Measurements from ENCODE around the gene KAT8. TPM values are rescaled to one million over a fixed set of nuclear protein-coding genes. Genes with fewer than 3 reads are reported as not detected.

KAT8 gene
- total and polyA plus RNA-seq, 2 of the 13 experiments (the other 11 are each of a cell fraction or from before 2014, with no cell fraction given): 79.0 to 84.2 TPM

DNA sequence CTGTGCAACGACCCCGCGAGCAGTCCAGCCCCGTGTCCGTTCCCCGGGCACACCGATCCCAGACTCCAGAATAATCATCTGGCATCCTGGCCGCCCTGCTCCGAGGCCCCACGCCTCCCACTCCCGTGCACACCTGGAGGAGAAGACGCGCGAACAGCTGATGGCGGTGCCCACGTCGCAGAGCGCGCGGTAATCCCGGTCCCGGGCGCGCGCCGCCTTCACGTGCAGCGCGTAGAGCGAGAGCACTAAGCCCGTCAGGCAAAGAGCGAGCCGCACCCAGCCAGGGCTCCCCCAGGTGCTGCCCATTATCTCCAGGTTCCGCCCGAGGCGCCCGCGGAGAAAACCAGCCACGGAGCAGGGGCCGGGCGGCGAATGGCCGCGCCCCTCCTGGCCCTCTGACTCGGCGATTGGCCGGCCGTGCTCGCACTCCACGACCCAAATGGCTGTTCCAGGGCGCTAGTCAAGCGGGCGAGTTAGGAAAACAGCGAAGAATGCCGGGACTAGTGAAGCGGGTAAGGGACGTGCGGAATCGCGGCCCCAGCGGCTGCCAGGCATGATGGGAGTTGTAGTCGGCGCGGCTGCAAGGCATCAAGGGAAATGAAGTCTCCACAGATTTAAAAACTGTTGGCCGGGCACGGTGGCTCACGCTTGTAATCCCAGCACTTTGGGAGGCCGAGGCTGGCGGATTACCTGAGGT lies 22.9 kb upstream of the KAT8 start, which contains the start of gene VKORC1 (continued):
- TF ChIP-seq, protein P1, sequence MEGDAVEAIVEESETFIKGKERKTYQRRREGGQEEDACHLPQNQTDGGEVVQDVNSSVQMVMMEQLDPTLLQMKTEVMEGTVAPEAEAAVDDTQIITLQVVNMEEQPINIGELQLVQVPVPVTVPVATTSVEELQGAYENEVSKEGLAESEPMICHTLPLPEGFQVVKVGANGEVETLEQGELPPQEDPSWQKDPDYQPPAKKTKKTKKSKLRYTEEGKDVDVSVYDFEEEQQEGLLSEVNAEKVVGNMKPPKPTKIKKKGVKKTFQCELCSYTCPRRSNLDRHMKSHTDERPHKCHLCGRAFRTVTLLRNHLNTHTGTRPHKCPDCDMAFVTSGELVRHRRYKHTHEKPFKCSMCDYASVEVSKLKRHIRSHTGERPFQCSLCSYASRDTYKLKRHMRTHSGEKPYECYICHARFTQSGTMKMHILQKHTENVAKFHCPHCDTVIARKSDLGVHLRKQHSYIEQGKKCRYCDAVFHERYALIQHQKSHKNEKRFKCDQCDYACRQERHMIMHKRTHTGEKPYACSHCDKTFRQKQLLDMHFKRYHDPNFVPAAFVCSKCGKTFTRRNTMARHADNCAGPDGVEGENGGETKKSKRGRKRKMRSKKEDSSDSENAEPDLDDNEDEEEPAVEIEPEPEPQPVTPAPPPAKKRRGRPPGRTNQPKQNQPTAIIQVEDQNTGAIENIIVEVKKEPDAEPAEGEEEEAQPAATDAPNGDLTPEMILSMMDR (CRISPR knock-in tag; IDR thresholded peaks at IDR 0.05): peak; percentile 44
- TF ChIP-seq HOXA3 (CRISPR knock-in tag; IDR thresholded peaks at IDR 0.05): peak; percentile 96
- TF ChIP-seq MXD4 (CRISPR knock-in tag; IDR thresholded peaks at IDR 0.05): peak; percentile 89
- TF ChIP-seq, protein P2, sequence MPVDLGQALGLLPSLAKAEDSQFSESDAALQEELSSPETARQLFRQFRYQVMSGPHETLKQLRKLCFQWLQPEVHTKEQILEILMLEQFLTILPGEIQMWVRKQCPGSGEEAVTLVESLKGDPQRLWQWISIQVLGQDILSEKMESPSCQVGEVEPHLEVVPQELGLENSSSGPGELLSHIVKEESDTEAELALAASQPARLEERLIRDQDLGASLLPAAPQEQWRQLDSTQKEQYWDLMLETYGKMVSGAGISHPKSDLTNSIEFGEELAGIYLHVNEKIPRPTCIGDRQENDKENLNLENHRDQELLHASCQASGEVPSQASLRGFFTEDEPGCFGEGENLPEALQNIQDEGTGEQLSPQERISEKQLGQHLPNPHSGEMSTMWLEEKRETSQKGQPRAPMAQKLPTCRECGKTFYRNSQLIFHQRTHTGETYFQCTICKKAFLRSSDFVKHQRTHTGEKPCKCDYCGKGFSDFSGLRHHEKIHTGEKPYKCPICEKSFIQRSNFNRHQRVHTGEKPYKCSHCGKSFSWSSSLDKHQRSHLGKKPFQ (CRISPR knock-in tag; IDR thresholded peaks at IDR 0.05; ENCODE audit: insufficient replicate concordance): peak; percentile 50
- peak; percentile 80 for TF ChIP-seq ZNF431 (CRISPR knock-in tag; IDR thresholded peaks at IDR 0.05; ENCODE audit: borderline replicate concordance, low read depth)
- TF ChIP-seq CBX5 (CRISPR knock-in tag; IDR thresholded peaks at IDR 0.05; ENCODE audit: borderline replicate concordance): peak; percentile 50; the same call in 1 of the 2 replicates
- TF ChIP-seq ZNF777 (CRISPR knock-in tag; IDR thresholded peaks at IDR 0.05): peak; percentile 59
- TF ChIP-seq ZNF776 (CRISPR knock-in tag; IDR thresholded peaks at IDR 0.05): peak; percentile 66; the same call in 1 of the 2 replicates
- TF ChIP-seq FOSL1 (CRISPR knock-in tag; IDR thresholded peaks at IDR 0.05; ENCODE audit: borderline replicate concordance): no peak
- peak; percentile 86; the same call in 1 of the 2 replicates for TF ChIP-seq NKX3-1 (CRISPR knock-in tag; IDR thresholded peaks at IDR 0.05)
- peak; percentile 54; the same call in 1 of the 2 replicates for TF ChIP-seq SMAD1 (CRISPR knock-in tag; IDR thresholded peaks at IDR 0.05; ENCODE audit: borderline replicate concordance, low read depth)
- peak; percentile 38; the same call in 1 of the 2 replicates for TF ChIP-seq ZNF615 (CRISPR knock-in tag; IDR thresholded peaks at IDR 0.05; ENCODE audit: borderline replicate concordance)
- TF ChIP-seq, protein P3, sequence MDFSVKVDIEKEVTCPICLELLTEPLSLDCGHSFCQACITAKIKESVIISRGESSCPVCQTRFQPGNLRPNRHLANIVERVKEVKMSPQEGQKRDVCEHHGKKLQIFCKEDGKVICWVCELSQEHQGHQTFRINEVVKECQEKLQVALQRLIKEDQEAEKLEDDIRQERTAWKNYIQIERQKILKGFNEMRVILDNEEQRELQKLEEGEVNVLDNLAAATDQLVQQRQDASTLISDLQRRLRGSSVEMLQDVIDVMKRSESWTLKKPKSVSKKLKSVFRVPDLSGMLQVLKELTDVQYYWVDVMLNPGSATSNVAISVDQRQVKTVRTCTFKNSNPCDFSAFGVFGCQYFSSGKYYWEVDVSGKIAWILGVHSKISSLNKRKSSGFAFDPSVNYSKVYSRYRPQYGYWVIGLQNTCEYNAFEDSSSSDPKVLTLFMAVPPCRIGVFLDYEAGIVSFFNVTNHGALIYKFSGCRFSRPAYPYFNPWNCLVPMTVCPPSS (IDR thresholded peaks at IDR 0.05): no peak
- TF ChIP-seq, protein P4, sequence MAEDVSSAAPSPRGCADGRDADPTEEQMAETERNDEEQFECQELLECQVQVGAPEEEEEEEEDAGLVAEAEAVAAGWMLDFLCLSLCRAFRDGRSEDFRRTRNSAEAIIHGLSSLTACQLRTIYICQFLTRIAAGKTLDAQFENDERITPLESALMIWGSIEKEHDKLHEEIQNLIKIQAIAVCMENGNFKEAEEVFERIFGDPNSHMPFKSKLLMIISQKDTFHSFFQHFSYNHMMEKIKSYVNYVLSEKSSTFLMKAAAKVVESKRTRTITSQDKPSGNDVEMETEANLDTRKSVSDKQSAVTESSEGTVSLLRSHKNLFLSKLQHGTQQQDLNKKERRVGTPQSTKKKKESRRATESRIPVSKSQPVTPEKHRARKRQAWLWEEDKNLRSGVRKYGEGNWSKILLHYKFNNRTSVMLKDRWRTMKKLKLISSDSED (CRISPR knock-in tag; IDR thresholded peaks at IDR 0.05): 0 out of 2 replicates have a peak, but pooled peaks have one; percentile 78
- no peak for TF ChIP-seq SOX13 (IDR thresholded peaks at IDR 0.05)
- peak in 1 of 2 experiments; percentile 41; a peak in 1 of 4 replicates for TF ChIP-seq SOX13 (CRISPR knock-in tag; conservative IDR thresholded peaks at IDR 0.05 in 1 of 2, IDR thresholded peaks at IDR 0.05 in 1 of 2)
- TF ChIP-seq, protein P5, sequence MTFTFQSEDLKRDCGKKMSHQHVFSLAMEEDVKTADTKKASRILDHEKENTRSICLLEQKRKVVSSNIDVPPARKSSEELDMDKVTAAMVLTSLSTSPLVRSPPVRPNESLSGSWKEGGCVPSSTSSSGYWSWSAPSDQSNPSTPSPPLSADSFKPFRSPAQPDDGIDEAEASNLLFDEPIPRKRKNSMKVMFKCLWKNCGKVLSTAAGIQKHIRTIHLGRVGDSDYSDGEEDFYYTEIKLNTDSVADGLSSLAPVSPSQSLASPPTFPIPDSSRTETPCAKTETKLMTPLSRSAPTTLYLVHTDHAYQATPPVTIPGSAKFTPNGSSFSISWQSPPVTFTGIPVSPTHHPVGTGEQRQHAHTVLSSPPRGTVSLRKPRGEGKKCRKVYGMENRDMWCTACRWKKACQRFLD (CRISPR knock-in tag; IDR thresholded peaks at IDR 0.05; ENCODE audit: borderline replicate concordance): peak; percentile 71
- no peak for TF ChIP-seq SNRNP70 (IDR thresholded peaks at IDR 0.05; ENCODE audit: low read depth, low read length)
- TF ChIP-seq ZNF501 (CRISPR knock-in tag; IDR thresholded peaks at IDR 0.05): peak; percentile 97
- TF ChIP-seq NR2C2 (CRISPR knock-in tag; IDR thresholded peaks at IDR 0.05; ENCODE audit: borderline replicate concordance): peak; percentile 83; the same call in 1 of the 2 replicates

Data from HepG2 (cell line).